Panc1 (cell line): Measurements from ENCODE around the gene TLDC2. TPM values are rescaled to one million over a fixed set of nuclear protein-coding genes. Genes with fewer than 3 reads are reported as not detected.

Source experiments
- ATAC-seq: fragments of 200-7000 bp; cut with Tn5 transposase; 2 replicates; pipeline ENCODE4 v1.9.1; 2020; ENCODE audit warnings: mild to moderate bottlenecking, moderate library complexity
- BruUV-seq: library from RNA; stranded (reverse); fragments of 400-500 nt; replicated peaks from 2 replicates; lab custom pipeline; 2021; lab: Mats Ljungman, UMichigan
- CTCF ChIA-PET: fragments of 300-600 bp; sonication (Branson Sonifier 250); formaldehyde crosslinking; loops from one replicate; lab custom pipeline; 2022; ENCODE audit warnings: antibody characterized with exemption; lab: Charles Lee
- POLR2A ChIA-PET: fragments of 300-600 bp; sonication (Branson Sonifier 250); formaldehyde crosslinking; loops from one replicate; lab custom pipeline; 2022; ENCODE audit warnings: antibody characterized with exemption; lab: Charles Lee
- DNase-seq: peaks from one replicate; pipeline ENCODE4 v3.0.0-alpha.2; 2010; ENCODE audit warnings: low read depth, low spot score
- H3K27ac ChIP-seq: 2 replicates; pipeline ENCODE4 v1.5.1; 2011; ENCODE audit warnings: mild to moderate bottlenecking, low read length, inconsistent platforms
- H3K27me3 ChIP-seq: fragments of 200-500 bp; sonication (Bioruptor generic); 2 replicates; pipeline ENCODE4 v1.6.0; 2014; ENCODE audit warnings: low read length, inconsistent platforms; ENCODE audit not compliant: control insufficient read depth, insufficient read depth
- H3K36me3 ChIP-seq: fragments of 200-500 bp; sonication (Bioruptor generic); 2 replicates; pipeline ENCODE4 v1.5.1; 2014; ENCODE audit warnings: inconsistent platforms, mild to moderate bottlenecking, low read length, moderate library complexity; ENCODE audit not compliant: control insufficient read depth, insufficient read depth
- H3K4me1 ChIP-seq: 2 replicates; pipeline ENCODE4 v1.5.1; 2011; ENCODE audit warnings: inconsistent platforms, mild to moderate bottlenecking, low read length, moderate library complexity; ENCODE audit not compliant: control insufficient read depth, insufficient read depth
- H3K4me3 ChIP-seq, 2 experiments: 2 replicates each; pipeline ENCODE4 v1.5.1; 2011 to 2012; ENCODE audit warnings: low read depth in 2 of 2, low read length in 2 of 2, mild to moderate bottlenecking in 2 of 2, inconsistent platforms in 1 of 2, moderate library complexity in 1 of 2
- H3K9me3 ChIP-seq: fragments of 200-500 bp; sonication (Bioruptor generic); 2 replicates; pipeline ENCODE4 v1.5.1; 2014; ENCODE audit warnings: low read depth, mild to moderate bottlenecking, inconsistent platforms, low read length, moderate library complexity; ENCODE audit not compliant: control insufficient read depth, insufficient read depth
- POLR2AphosphoS5 ChIP-seq: IDR thresholded peaks from 2 replicates; pipeline ENCODE4 v1.6.1; 2012; ENCODE audit warnings: mild to moderate bottlenecking, low read depth, low read length, moderate library complexity
- SIN3A ChIP-seq: IDR thresholded peaks from 2 replicates; pipeline ENCODE4 v1.6.1; 2012; ENCODE audit warnings: low read depth, mild to moderate bottlenecking, low read length, moderate library complexity, borderline replicate concordance; ENCODE audit not compliant: insufficient read depth
- TCF7L2 ChIP-seq: IDR thresholded peaks from 2 replicates; pipeline ENCODE4 v1.6.1; 2011; ENCODE audit warnings: mild to moderate bottlenecking, low read depth, low read length, inconsistent platforms
- in situ Hi-C: cut with HindIII; loops from 2 replicates; pipeline ENCODE4 v1.10.0; 2016; ENCODE audit warnings: low sequenced_read_pairs, low pct_unique_long_range_greater_than_20kb
- intact Hi-C: fragments of 100-400 bp; cut with micrococcal nuclease; formaldehyde crosslinking; loops from one replicate; pipeline ENCODE4 v1.10.0; 2022; ENCODE audit not compliant: unreplicated experiment
- total RNA-seq: library from RNA; stranded (reverse); gene quantifications from one replicate; pipeline ENCODE4 v1.2.1, GENCODE V29; 2021; ENCODE audit not compliant: unreplicated experiment
- TF ChIP-seq, protein P1 (sequence below): fragments of 450-650 bp; IDR thresholded peaks from 2 replicates; pipeline ENCODE4 v1.5.1; 2017; ENCODE audit warnings: mild to moderate bottlenecking
- TF ChIP-seq, protein P2 (sequence below), 2 experiments: IDR thresholded peaks; 2 replicates each; pipeline ENCODE4 v1.6.1; 2011 to 2012; ENCODE audit warnings: low read depth in 2 of 2, control low read depth in 1 of 2, low read length in 1 of 2, mild to moderate bottlenecking in 1 of 2, moderate library complexity in 1 of 2; ENCODE audit not compliant: insufficient read depth in 1 of 2

Gene TLDC2
- total RNA-seq, 1 experiment from 2014 or later = not detected

DNA sequence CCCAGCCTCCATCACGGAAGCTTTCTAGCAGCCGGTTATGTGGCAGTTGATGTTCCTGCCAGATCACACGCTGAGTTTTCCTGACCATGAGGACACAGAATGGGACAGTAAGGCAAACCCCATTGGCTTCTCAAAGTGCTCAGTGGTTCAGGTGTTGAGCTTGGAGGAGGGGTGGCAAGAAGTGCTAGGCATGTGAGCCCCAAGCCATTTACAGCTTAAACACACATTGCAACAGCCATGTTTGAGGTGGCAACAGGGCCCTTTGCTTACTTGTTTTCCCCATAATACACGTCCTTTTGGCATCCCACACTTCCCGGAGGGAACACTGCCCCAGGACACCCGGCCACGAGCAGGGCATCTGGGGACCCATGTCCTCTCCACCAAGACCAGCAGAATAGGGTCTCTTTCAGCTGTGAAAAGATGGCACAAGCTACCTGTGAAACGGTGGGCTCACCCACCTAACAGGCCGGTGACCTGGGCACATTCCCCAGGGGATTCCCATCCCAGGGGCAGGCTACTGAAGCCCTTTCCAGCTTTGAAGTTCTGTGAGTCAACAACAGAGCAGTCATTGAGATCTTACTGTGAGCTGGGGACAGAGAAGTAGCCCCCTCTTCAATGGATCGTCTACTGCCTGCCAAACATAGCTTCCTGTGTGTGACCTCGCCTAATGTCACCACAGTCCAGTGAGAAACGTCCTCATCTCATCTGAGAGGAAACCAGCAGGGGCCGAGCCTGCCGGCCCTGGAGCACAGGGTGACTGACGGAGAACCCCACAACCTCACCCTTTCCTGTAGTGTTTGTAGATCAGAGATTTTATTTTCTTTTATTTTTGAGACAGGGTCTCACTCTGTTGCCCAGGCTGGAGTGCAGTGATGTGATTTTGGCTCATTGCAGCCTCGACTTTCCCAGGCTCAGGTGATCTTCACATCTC is 4.0 kb upstream of the TLDC2 start:
- CTCF ChIA-PET = interaction anchor here (0.6 kb wide), 1 partner anchor 336 kb away, joined by 4 read pairs; no protein-coding TSS in a partner anchor
- no peak overlapping the region for H3K4me3 ChIP-seq
- intact Hi-C loops = no loop called here
- H3K27ac ChIP-seq = no peak overlapping the region
- no peaks in the 10 kb centered on the region for H3K36me3 ChIP-seq
- POLR2A ChIA-PET = interaction anchor here (0.5 to 0.9 kb wide), 2 partner anchors 28 to 37 kb away, joined by 8 to 9 read pairs; no protein-coding TSS in a partner anchor
- no peaks in the 10 kb centered on the region for H3K9me3 ChIP-seq
- in situ Hi-C loops = no loop called here
- BruUV-seq = no TSS peak
- peak; percentile 28; the same call in 1 of the 2 replicates for ATAC-seq
- TF ChIP-seq TCF7L2 (no peak), POLR2AphosphoS5 (no peak), SIN3A (no peak)
- TF ChIP-seq, protein P1, sequence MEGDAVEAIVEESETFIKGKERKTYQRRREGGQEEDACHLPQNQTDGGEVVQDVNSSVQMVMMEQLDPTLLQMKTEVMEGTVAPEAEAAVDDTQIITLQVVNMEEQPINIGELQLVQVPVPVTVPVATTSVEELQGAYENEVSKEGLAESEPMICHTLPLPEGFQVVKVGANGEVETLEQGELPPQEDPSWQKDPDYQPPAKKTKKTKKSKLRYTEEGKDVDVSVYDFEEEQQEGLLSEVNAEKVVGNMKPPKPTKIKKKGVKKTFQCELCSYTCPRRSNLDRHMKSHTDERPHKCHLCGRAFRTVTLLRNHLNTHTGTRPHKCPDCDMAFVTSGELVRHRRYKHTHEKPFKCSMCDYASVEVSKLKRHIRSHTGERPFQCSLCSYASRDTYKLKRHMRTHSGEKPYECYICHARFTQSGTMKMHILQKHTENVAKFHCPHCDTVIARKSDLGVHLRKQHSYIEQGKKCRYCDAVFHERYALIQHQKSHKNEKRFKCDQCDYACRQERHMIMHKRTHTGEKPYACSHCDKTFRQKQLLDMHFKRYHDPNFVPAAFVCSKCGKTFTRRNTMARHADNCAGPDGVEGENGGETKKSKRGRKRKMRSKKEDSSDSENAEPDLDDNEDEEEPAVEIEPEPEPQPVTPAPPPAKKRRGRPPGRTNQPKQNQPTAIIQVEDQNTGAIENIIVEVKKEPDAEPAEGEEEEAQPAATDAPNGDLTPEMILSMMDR = no peak
- TF ChIP-seq, protein P2, sequence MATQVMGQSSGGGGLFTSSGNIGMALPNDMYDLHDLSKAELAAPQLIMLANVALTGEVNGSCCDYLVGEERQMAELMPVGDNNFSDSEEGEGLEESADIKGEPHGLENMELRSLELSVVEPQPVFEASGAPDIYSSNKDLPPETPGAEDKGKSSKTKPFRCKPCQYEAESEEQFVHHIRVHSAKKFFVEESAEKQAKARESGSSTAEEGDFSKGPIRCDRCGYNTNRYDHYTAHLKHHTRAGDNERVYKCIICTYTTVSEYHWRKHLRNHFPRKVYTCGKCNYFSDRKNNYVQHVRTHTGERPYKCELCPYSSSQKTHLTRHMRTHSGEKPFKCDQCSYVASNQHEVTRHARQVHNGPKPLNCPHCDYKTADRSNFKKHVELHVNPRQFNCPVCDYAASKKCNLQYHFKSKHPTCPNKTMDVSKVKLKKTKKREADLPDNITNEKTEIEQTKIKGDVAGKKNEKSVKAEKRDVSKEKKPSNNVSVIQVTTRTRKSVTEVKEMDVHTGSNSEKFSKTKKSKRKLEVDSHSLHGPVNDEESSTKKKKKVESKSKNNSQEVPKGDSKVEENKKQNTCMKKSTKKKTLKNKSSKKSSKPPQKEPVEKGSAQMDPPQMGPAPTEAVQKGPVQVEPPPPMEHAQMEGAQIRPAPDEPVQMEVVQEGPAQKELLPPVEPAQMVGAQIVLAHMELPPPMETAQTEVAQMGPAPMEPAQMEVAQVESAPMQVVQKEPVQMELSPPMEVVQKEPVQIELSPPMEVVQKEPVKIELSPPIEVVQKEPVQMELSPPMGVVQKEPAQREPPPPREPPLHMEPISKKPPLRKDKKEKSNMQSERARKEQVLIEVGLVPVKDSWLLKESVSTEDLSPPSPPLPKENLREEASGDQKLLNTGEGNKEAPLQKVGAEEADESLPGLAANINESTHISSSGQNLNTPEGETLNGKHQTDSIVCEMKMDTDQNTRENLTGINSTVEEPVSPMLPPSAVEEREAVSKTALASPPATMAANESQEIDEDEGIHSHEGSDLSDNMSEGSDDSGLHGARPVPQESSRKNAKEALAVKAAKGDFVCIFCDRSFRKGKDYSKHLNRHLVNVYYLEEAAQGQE (IDR thresholded peaks at IDR 0.05; ENCODE audit: insufficient read depth in 1 of 2, low read depth in 2 of 2, low read length in 1 of 2) = no peak
- no peak for DNase-seq
- H3K27me3 ChIP-seq = no peaks in the 10 kb centered on the region
- peaks cover 5% of the 10 kb centered on the region for H3K4me1 ChIP-seq

DNA sequence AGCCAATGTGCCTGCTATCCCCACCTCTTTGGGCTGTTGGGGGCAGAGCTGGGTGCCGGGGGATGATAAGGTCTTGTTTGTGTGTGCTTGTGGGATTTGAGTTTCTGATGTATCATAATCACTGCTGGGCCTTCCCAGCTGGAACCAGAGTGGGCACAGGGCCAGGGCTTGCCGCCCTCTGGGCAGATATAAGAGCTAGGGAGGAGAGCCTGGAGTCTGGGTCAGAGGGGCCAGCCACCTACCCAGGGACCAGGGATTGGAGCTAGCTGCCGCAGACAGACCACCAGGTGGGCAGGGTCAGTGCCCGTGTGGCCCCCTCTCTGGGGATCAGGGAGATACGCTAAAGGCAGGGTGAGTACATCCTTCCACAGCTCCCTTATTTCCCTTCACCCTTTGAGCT is 3.1 kb upstream of the TLDC2 start:
- no peak overlapping the region for H3K27ac ChIP-seq
- intact Hi-C loops = no loop called here
- BruUV-seq = no TSS peak
- ChIA-PET POLR2A (no interaction called here), CTCF (interaction anchor here (1.0 kb wide), 1 partner anchor 57 kb away, joined by 3 read pairs; no protein-coding TSS in a partner anchor)
- H3K9me3 ChIP-seq = no peaks in the 10 kb centered on the region
- ATAC-seq (peak; percentile 56), DNase-seq (no peak)
- TF ChIP-seq, protein P2 (IDR thresholded peaks at IDR 0.05; ENCODE audit: insufficient read depth in 1 of 2, low read depth in 2 of 2, low read length in 1 of 2) = no peak
- in situ Hi-C loops = no loop called here
- H3K4me3 ChIP-seq = no peak overlapping the region
- peaks cover 5% of the 10 kb centered on the region for H3K4me1 ChIP-seq
- no peaks in the 10 kb centered on the region for H3K27me3 ChIP-seq
- H3K36me3 ChIP-seq = no peaks in the 10 kb centered on the region
